ENCODE measurements around the gene TUBGCP3. TPM values are rescaled to one million over a fixed set of nuclear protein-coding genes. Genes with fewer than 3 reads are reported as not detected.

Gene TUBGCP3
- total and polyA plus RNA-seq, 2 donors (not counting 1 experiment from before 2014, with no cell fraction given) = 30.6 to 65.1 TPM

- ATAC-seq (ENCODE audit: low read depth) (no peak), DNase-seq (no peak)
- Histone ChIP-seq H3K4me3 (ENCODE audit: control extremely low read depth in 1 of 5, extremely low read depth in 1 of 5, insufficient read depth in 1 of 5, low read depth in 2 of 5, low read length in 4 of 5) (no peak overlapping the region), H3K27ac (ENCODE audit: low read length in 2 of 2) (no peak overlapping the region), H3K27me3 (replicated peaks in 1 of 4; ENCODE audit: control extremely low read depth in 1 of 4, control insufficient read depth in 3 of 4, insufficient read depth in 4 of 4, low read length in 3 of 4) (peaks cover 0 to 3% (median 0%) of the 10 kb centered on the region in 4 experiments), H2AFZ (ENCODE audit: insufficient read depth, low read depth, low read length, poor library complexity, severe bottlenecking) (no peak overlapping the region), H3K9ac (ENCODE audit: low read length) (no peak overlapping the region), H3K4me2 (replicated peaks; ENCODE audit: low read depth, low read length, poor library complexity, severe bottlenecking) (no peak overlapping the region), H3K79me2 (ENCODE audit: control insufficient read depth, insufficient read depth, low read length) (no peaks in the 10 kb centered on the region), H3K9me3 (ENCODE audit: control extremely low read depth in 1 of 3, control insufficient read depth in 2 of 3, insufficient read depth in 1 of 3, low read length in 2 of 3) (peaks cover 0 to 18% (median 8%) of the 10 kb centered on the region in 3 donors), H3K4me1 (ENCODE audit: control insufficient read depth in 2 of 2, insufficient read depth in 2 of 2, low read length in 2 of 2) (no peaks in the 10 kb centered on the region), H4K20me1 (ENCODE audit: control insufficient read depth, insufficient read depth, low read length, poor library complexity, severe bottlenecking) (no peaks in the 10 kb centered on the region), H3K36me3 (replicated peaks in 1 of 2; ENCODE audit: control extremely low read depth in 1 of 2, control insufficient read depth in 1 of 2, extremely low read depth in 1 of 2, insufficient read depth in 2 of 2, low read length in 1 of 2) (no peaks in the 10 kb centered on the region)
- ChIA-PET POLR2A (no interaction called here), CTCF (no interaction called here)
- Mint-ChIP-seq H3K4me1 (no peaks in the 10 kb centered on the region), H3K27me3 (no peaks in the 10 kb centered on the region), H3K4me3 (no peak overlapping the region), H3K27ac (no peak overlapping the region), H3K9me3 (ENCODE audit: insufficient read depth) (peaks cover 8% of the 10 kb centered on the region)
- no peak for TF ChIP-seq EZH2 (IDR thresholded peaks at IDR 0.05; ENCODE audit: borderline replicate concordance, insufficient read depth, low read depth, low read length, poor library complexity, severe bottlenecking)
- no peak for TF ChIP-seq CTCF (IDR thresholded peaks at IDR 0.05)
- 92% methylated on average over 31 of the region's 35 CpGs for WGBS (ENCODE audit: insufficient coverage)
- intact Hi-C loops (cut with micrococcal nuclease) = no loop called here
Measured at GRCh38 chr13:112465251-112466131, 122.5 kb downstream of the TUBGCP3 start.

GRCh38 chr13:112464720-112465119 lies 123.2 kb downstream of the TUBGCP3 start:
- Histone ChIP-seq H3K4me1 (ENCODE audit: control insufficient read depth in 2 of 2, insufficient read depth in 2 of 2, low read length in 2 of 2) (no peaks in the 10 kb centered on the region), H3K9ac (ENCODE audit: low read length) (no peak overlapping the region), H3K4me3 (ENCODE audit: control extremely low read depth in 1 of 5, extremely low read depth in 1 of 5, insufficient read depth in 1 of 5, low read depth in 2 of 5, low read length in 4 of 5) (no peak overlapping the region), H3K36me3 (replicated peaks in 1 of 2; ENCODE audit: control extremely low read depth in 1 of 2, control insufficient read depth in 1 of 2, extremely low read depth in 1 of 2, insufficient read depth in 2 of 2, low read length in 1 of 2) (no peaks in the 10 kb centered on the region), H3K9me3 (ENCODE audit: control extremely low read depth in 1 of 3, control insufficient read depth in 2 of 3, insufficient read depth in 1 of 3, low read length in 2 of 3) (peaks cover 0 to 18% (median 9%) of the 10 kb centered on the region in 3 donors), H3K27ac (ENCODE audit: low read length in 2 of 2) (no peak overlapping the region), H2AFZ (ENCODE audit: insufficient read depth, low read depth, low read length, poor library complexity, severe bottlenecking) (no peak overlapping the region), H3K27me3 (replicated peaks in 1 of 4; ENCODE audit: control extremely low read depth in 1 of 4, control insufficient read depth in 3 of 4, insufficient read depth in 4 of 4, low read length in 3 of 4) (peaks cover 0 to 3% (median 0%) of the 10 kb centered on the region in 4 experiments), H3K79me2 (ENCODE audit: control insufficient read depth, insufficient read depth, low read length) (no peaks in the 10 kb centered on the region), H3K4me2 (replicated peaks; ENCODE audit: low read depth, low read length, poor library complexity, severe bottlenecking) (no peak overlapping the region), H4K20me1 (ENCODE audit: control insufficient read depth, insufficient read depth, low read length, poor library complexity, severe bottlenecking) (no peaks in the 10 kb centered on the region)
- DNase-seq = no peak
- H3K27ac Mint-ChIP-seq = no peak overlapping the region
- H3K4me3 Mint-ChIP-seq = no peak overlapping the region
- ChIA-PET POLR2A (no interaction called here), CTCF (no interaction called here)
- intact Hi-C loops (cut with micrococcal nuclease) = no loop called here
- WGBS (ENCODE audit: insufficient coverage) = 90% methylated on average over 11 of the region's 14 CpGs
- peaks cover 12% of the 10 kb centered on the region for H3K9me3 Mint-ChIP-seq (ENCODE audit: insufficient read depth)
- H3K4me1 Mint-ChIP-seq = no peaks in the 10 kb centered on the region
- no peaks in the 10 kb centered on the region for H3K27me3 Mint-ChIP-seq
- no peak for ATAC-seq (ENCODE audit: low read depth)
- no peak for TF ChIP-seq CTCF (IDR thresholded peaks at IDR 0.05)
- TF ChIP-seq EZH2 (IDR thresholded peaks at IDR 0.05; ENCODE audit: borderline replicate concordance, insufficient read depth, low read depth, low read length, poor library complexity, severe bottlenecking) = no peak

Data from B cell (primary cell).